ENCODE measurements around the gene ZNF579. TPM values are rescaled to one million over a fixed set of nuclear protein-coding genes. Genes with fewer than 3 reads are reported as not detected.

Gene ZNF579
- total and polyA plus RNA-seq, 2 of the 8 experiments (the other 6 are each of a cell fraction or from before 2014, with no cell fraction given): 10.0 to 18.9 TPM

- Histone ChIP-seq H4K91ac (replicated peaks; ENCODE audit: insufficient read length, low read length) (no peak within 1 kb of the TSS), H3K4me2 (ENCODE audit: insufficient read depth in 1 of 2, low read depth in 2 of 2, low read length in 2 of 2) (peak within 1 kb of the TSS; percentile 50 to 80), H4K5ac (ENCODE audit: insufficient read length, low read depth, low read length) (peak within 1 kb of the TSS; percentile 92), H2BK120ac (replicated peaks; ENCODE audit: low read depth, low read length) (no peak within 1 kb of the TSS), H3K79me1 (ENCODE audit: low read depth, low read length) (no peaks in the 10 kb centered on the region), H3K56ac (replicated peaks; ENCODE audit: insufficient read length, low read depth, low read length) (no peak within 1 kb of the TSS), H3K14ac (ENCODE audit: insufficient read length) (no peak within 1 kb of the TSS), H2BK15ac (ENCODE audit: low read length) (no peak within 1 kb of the TSS), H3K27ac (ENCODE audit: low read depth, low read length) (peak within 1 kb of the TSS; percentile 84; the same call in 1 of the 2 replicates), H2BK5ac (ENCODE audit: low read depth, low read length) (peak within 1 kb of the TSS; percentile 90), H3K4me3 (ENCODE audit: extremely low read depth in 1 of 4, insufficient read depth in 2 of 4, low read depth in 3 of 4, low read length in 4 of 4) (peak within 1 kb of the TSS; percentile 48 to 95 (median 70)), H3K23ac (ENCODE audit: insufficient read length) (no peak within 1 kb of the TSS), H3K23me2 (ENCODE audit: low read depth, low read length) (no peaks in the 10 kb centered on the region), H3K36me3 (ENCODE audit: control insufficient read depth in 2 of 4, insufficient read depth in 4 of 4, low read length in 3 of 4) (peaks cover 0 to 11% (median 1%) of the 10 kb centered on the region in 4 experiments; a peak in 4 of 8 replicates), H3K4me1 (replicated peaks in 1 of 4; ENCODE audit: control insufficient read depth in 3 of 4, insufficient read depth in 4 of 4, low read length in 3 of 4) (peaks cover 0 to 3% (median 0%) of the 10 kb centered on the region in 4 experiments; a peak in 3 of 7 replicates), H4K8ac (ENCODE audit: extremely low read depth, insufficient read depth, low read length) (peak within 1 kb of the TSS; percentile 81; the same call in 1 of the 2 replicates), H4K20me1 (replicated peaks in 1 of 2; ENCODE audit: control insufficient read depth in 1 of 2, insufficient read depth in 2 of 2, low read length in 2 of 2) (peaks cover 1 to 5% of the 10 kb centered on the region in 2 experiments), H3K18ac (ENCODE audit: extremely low read depth, low read length) (no peak within 1 kb of the TSS; the same call in 1 of the 2 replicates), H3K9ac (replicated peaks in 1 of 4; ENCODE audit: extremely low read depth in 1 of 4, low read depth in 3 of 4, low read length in 3 of 4) (peak within 1 kb of the TSS; percentile 75 to 83 (median 78)), H2BK20ac (ENCODE audit: low read length) (no peak within 1 kb of the TSS), H3K4ac (replicated peaks; ENCODE audit: insufficient read length, low read depth, low read length) (no peak within 1 kb of the TSS), H2AFZ (ENCODE audit: low read length) (peak within 1 kb of the TSS; percentile 94), H3K9me3 (ENCODE audit: insufficient read depth in 2 of 2, low read depth in 1 of 2, low read length in 1 of 2) (no peaks in the 10 kb centered on the region), H3K79me2 (ENCODE audit: control insufficient read depth in 1 of 2, insufficient read depth in 2 of 2, low read length in 2 of 2) (no peaks in the 10 kb centered on the region), H3K27me3 (replicated peaks in 1 of 4; ENCODE audit: control insufficient read depth in 3 of 4, extremely low read depth in 1 of 4, insufficient read depth in 3 of 4, low read length in 3 of 4) (no peaks in the 10 kb centered on the region), H2AK5ac (ENCODE audit: low read depth, low read length) (no peak within 1 kb of the TSS), H2BK12ac (ENCODE audit: low read depth, low read length) (no peak within 1 kb of the TSS)
- FAIRE-seq (peak; percentile 52), DNase-seq (ENCODE audit: low read depth in 1 of 2, low spot score in 2 of 2) (peak; percentile 87 to 95)
- 11% methylated on average over 33 of the region's 56 CpGs; no CpG with 5 or more reads in 1 of the 2 experiments for WGBS, 2 experiments (ENCODE audit: extremely low coverage in 1 of 2, insufficient coverage in 1 of 2, insufficient read length in 1 of 2, insufficient replicate concordance in 2 of 2, low coverage in 1 of 2, low lambda C conversion rate in 2 of 2, missing lambda C conversion rate in 1 of 2)
- ChIA-PET CTCF (ENCODE audit: partially characterized antibody) (interaction anchor here (0.6 to 8.0 kb wide), 5 partner anchors 8 to 551 kb away, joined by 3 to 38 read pairs (median 8); partner anchors contain the start of genes GALP and ZNF865), POLR2A (ENCODE audit: partially characterized antibody) (interaction anchor here (0.6 to 6.8 kb wide), 17 partner anchors 9 to 365 kb away, joined by 3 to 32 read pairs (median 4); partner anchors contain the start of genes CCDC106, FIZ1, ZNF524 and ZNF581)
- TF ChIP-seq BRCA1 (IDR thresholded peaks at IDR 0.05; ENCODE audit: low read depth, low read length) (no peak), CHD2 (IDR thresholded peaks at IDR 0.05; ENCODE audit: low read length) (peak; percentile 27; the same call in 1 of the 2 replicates), CBX5 (IDR thresholded peaks at IDR 0.05; ENCODE audit: low read depth, low read length) (no peak)
These were observed 43.7 kb upstream of the ZNF579 start, which contains the start of gene ZNF784 for GRCh38 chr19:55624109-55625003. TSS of gene ZNF784 (minus strand) at chr19:55624566. CDS start at chr19:55624561, 5 bp downstream.

All from H1 (cell line).